ENCODE data around the gene PLEK2.

GRCh38 chr14:67391268-67391667, 20.7 kb downstream of the PLEK2 start:
- TF ChIP-seq POLR2AphosphoS5 (IDR thresholded peaks at IDR 0.05; ENCODE audit: low read depth, low read length), result no peak
- TF ChIP-seq CTCF (IDR thresholded peaks at IDR 0.05), result no peak
- TF ChIP-seq, protein P1, sequence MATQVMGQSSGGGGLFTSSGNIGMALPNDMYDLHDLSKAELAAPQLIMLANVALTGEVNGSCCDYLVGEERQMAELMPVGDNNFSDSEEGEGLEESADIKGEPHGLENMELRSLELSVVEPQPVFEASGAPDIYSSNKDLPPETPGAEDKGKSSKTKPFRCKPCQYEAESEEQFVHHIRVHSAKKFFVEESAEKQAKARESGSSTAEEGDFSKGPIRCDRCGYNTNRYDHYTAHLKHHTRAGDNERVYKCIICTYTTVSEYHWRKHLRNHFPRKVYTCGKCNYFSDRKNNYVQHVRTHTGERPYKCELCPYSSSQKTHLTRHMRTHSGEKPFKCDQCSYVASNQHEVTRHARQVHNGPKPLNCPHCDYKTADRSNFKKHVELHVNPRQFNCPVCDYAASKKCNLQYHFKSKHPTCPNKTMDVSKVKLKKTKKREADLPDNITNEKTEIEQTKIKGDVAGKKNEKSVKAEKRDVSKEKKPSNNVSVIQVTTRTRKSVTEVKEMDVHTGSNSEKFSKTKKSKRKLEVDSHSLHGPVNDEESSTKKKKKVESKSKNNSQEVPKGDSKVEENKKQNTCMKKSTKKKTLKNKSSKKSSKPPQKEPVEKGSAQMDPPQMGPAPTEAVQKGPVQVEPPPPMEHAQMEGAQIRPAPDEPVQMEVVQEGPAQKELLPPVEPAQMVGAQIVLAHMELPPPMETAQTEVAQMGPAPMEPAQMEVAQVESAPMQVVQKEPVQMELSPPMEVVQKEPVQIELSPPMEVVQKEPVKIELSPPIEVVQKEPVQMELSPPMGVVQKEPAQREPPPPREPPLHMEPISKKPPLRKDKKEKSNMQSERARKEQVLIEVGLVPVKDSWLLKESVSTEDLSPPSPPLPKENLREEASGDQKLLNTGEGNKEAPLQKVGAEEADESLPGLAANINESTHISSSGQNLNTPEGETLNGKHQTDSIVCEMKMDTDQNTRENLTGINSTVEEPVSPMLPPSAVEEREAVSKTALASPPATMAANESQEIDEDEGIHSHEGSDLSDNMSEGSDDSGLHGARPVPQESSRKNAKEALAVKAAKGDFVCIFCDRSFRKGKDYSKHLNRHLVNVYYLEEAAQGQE (IDR thresholded peaks at IDR 0.05; ENCODE audit: insufficient read depth in 1 of 2, low read depth in 2 of 2, low read length in 1 of 2), result no peak
- no peak for TF ChIP-seq TCF7L2 (IDR thresholded peaks at IDR 0.05; ENCODE audit: low read depth, low read length)

Measured in Panc1 (cell line).